NCI-H1092 treated with DMSO at 0.1 percent for 48 hours (cell line): ENCODE results near the gene GAB3.

Experiments used
- DNase-seq: peaks from one replicate; lab custom pipeline; 2025; lab: John Stamatoyannopoulos, UW

The GAB3 gene

DNA sequence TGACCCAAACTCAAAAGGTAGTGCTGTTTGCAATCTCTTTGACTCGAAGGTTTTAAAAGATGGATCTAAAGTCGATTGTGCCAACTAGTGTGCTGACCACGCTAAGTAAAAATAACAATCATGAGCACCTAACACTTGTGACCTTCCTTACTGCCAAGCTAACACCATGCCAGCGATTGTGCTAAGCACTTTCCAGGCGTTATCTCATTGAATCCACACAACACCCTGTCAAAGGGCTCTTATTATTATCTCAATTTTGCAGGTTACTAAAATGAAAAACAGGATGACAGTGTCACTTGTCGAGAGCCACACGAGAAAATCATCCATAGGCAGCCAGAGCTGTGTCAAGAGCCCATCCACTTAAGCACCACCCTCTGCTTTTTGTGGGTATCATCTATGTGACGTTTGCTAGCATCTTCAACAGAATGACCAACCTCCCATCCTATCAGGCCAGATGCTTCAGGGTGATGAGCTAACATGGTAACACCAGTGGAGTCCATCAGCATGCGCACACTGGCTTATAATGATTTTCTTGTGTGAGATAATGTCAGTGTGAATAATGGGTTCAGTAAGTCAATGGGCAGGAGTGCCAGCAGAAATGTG lies 893 bp upstream of the GAB3 start:
- DNase-seq, result no peak

DNA sequence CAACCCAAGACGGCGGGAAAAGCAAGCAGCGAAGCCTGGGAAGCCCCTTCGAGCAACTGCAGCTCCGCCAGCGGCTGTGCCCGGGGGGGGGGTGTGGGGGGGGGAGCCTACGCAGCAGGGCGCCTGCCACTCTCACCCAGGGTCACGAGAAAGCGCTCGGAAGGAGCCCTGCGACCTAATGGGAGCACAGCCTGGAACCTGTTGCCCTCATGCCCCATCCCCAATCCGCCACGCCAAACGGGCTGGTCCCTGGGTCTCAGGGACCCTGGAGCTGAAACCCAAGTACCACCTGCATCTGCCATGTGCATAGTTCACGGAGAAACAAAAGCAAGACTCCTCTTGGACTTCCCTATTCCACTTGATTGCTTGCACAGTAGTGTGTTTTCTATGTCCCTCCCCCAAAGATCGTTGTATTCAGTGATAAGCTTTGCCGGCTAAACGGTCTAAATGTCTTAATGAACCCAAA lies 359 bp upstream of the GAB3 start:
- DNase-seq, result peak; percentile 13

DNA sequence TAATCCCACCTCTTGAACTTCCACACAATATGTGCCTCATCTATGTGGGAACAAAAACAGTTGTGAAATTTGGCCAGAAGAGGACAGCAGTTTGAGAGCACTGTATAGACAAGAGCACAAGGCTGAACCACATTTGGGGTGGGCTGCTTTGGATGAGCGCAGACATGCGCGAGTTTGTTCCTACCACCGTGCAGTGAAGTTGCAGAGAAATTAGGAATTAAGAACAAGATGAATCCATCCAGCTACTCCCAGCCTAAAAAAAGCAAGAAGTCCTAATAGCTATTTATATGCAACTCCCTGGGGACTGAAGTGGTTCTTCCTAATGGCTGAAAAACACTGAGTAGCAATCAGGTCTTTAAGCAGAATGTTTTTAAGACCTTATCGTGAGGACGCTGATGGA lies 1.0 kb downstream of the GAB3 start:
- DNase-seq, result no peak

DNA sequence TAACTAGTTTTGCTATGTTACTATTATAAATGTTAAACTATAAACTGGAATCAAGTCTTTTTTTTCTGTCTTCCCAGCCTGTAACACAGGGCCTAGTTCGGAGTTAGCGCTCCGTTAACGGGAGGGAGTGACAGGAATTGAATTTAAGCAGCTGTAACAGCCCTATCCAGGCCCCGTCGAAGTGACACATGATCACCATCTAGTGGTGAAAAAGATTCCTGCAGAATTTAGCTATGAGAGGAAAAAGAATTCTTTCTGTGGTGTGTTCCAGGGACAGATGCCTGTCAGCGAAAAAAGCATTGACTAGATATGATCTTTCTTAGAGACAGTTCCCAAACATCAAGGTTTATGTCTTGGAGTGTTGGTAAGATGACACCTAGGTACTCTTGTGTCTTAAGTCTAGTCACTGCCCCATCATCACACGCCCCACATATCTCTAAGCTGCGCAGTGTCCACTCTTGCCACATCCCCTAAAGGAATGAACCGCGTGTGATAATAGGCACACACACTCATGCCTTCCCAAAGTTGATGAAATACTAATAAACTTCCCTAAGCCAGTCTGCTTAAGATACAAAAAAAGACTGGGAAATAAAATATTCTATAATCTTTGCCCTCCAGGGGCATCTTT lies 2.1 kb downstream of the GAB3 start:
- DNase-seq, result peak; percentile 69

DNA sequence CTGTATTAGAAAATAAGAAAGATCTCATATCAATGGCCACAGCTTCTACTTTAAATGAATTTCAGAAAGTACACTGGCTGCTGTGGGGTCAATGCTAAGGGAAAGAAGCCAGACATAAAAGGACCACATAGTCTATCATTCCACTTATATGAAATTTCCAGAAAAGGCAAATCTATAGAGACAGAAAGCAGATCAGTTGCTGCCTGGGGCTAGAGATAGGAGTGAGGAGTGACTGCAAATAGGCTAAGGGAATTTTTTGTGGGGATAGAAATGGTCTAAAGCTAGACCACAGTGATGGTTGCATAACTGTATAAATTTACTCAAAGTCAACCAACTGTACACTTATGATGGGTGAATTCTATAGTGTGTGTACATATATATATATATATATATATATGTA lies 8.3 kb downstream of the GAB3 start:
- DNase-seq, result no peak

DNA sequence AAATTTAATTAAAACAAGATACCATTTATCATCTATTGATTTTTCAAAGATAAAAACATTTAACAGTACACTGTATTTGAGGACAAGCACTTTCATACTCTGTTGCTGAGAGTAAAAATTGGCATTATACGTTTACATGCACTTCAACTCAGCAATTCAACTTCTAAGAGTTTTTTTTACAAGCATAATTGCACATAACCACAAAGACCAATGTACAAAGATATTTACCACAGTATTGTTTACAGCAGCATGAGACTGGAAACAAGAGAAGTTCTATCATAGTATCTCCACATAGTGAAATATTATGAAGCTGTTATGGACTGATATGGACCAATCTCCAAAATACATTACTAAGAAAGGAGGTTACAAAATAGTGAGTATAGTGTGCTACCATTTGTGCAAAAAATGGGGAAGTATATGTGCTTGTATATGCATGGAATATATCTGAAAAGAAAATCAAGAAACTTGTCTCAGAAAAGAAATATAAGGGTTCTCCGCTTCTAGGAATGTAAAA lies 10.9 kb downstream of the GAB3 start:
- DNase-seq, result no peak

DNA sequence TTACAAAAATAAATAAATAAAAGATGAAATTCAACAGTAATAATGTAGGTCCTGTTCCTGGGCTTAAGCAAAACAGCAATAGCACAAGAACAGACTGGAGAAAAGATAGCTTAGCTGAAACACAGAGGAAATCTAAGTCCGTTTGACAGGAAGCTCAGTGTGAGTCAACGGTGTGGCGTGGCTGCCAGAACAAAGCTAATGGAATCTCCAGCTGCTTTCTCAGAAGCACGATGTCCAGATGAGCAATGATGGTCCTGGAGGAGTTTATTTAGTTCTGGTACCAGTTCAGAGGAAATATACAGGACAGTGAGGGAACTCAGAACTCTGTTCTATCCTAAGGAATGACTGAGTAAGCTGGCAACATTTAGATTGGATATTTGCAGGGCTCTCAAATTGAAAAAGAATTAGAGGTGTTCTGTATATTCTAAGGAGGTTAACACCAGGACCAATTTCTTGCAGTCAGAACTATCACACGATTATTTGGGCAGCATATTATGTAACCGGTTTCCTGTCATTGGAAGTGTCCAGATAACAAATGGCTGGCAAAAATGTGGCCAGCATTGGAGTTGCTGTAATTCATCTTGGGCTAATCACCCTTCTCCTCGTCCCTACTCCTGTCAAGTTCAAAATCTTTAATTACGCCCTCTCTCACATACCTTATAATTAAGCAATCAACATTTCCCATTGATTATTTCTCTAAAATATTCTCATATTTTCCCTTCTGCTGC lies 12.7 kb downstream of the GAB3 start:
- no peak for DNase-seq

DNA sequence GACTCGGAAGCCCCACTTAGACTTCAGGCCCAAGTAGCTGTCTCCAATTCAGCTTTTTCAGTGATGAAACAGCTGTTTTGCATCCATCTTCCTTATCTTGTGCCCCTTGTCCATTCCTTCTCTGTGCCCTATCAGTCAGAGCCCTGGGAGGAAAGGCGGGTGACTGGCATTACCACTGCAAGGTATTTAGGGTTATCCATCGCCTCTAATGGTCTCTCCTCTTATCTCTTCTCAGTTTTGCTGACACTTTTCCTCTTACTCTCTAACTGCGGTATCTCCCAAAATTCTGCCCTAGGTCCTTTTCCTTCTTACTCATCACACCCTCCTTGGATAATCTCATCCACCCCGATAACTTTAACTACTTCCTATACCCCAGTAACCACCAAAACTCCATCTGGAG lies 13.7 kb downstream of the GAB3 start:
- DNase-seq, result no peak

DNA sequence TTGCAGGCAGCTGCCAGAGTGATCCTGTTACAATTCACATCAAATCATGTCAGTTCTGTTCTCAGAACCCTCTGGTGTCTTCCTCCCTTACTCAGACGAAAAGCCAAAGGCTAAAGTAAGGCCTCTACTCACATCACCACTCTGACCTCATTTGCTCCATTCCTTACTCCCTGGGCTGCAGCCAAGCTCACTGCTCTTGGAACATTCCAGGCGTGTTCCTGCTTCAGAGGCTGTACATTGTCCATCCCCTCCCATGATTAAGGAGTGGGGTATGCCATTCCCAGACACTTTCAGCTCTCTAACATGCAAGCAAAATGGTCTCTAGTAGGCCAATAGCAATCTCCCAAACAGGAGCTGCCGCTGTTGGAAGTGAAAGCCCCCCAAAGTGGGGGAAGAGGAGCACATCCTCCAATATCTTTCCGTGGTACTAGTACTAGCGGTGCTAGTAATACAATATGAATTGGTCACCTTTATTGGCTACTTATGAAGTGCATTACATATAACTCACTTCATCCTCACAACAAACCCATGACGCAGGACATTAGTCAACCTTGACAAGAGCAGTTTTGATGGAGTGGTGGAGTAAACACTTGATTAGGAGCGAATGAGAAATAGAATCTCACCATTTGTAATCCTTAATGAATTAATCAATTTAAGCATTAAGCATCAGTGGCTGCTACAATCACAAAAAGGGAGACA lies 15.0 kb downstream of the GAB3 start:
- no peak for DNase-seq

DNA sequence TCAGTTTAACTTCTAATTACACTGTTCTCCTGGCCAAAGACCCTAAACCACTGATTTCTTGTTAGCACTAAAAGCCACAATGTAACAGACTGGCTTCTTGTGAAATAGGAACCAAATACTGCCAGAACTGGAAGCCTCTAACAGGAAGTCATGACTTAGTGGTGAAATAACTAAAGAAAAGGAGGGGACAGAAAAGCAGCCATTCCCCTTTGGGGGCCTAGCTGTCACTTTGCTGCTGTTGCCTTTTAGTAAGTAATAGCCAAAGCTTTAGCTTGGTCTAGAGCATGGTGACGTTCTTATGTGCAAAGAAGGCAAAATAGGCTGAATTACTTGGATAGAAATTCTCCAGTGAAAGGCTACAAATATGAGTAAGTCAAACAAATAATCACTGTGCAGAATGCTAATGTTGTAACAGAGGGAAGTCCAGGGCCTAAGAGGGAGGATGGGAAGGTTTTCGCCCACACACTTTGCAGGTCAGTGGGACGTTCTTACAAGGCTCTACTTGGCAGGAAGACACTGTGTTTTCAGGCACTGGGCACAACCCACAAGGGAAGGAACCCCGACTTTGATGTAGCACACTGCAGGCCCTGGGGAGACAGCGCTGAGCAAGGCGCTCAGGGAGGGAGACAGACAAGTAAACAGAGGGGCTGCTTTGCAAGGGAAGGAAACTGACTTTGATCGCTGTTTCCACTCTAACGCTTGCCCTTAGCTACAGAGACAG lies 16.7 kb downstream of the GAB3 start:
- no peak for DNase-seq

DNA sequence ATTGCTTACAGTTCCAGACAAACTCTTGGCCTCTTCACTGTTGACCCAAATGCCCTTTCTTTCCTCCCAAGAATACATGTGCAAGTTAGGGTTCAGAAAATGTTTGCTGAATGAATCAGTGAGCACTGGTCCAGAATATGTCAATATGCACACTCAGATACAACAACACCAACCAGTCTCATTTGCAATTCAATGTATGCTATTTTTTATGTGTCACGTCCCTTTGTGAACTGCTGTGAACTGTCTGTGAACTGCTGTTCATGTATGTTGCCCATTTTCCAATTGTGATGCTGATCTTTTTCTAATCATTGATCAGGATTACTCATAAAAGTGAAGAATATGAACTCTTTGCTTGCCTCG lies 17.8 kb downstream of the GAB3 start:
- DNase-seq, result no peak

DNA sequence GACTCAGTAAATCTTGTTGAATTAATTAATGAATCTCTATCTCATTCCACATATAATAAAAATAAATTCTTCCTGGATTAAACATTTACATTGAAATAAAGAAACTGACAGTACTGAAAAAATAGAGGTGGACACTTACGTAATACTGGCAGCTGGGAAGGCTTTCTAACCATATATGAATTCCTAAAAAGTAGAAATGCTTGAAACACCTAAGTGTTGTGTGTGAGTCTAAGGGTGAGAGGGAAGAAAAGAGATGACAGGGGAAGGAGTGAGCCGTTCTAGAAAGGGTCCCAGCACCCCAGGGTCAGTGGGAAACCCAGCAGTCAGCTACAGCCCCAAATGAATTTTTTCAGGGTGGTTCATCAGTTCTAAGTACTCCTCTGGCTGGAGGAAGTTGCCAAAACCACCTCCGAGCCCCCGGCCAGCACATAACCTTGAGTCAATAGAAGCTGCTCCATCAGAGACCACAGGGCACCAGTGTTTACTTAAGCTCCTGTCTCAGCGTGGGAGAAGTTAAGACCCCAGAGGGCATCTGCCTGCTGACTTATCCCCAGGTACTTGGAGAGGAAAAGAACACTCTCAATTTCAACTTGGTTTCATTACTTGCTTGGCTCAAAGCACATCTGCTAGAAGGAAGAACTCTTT lies 18.3 kb downstream of the GAB3 start:
- DNase-seq, result no peak

DNA sequence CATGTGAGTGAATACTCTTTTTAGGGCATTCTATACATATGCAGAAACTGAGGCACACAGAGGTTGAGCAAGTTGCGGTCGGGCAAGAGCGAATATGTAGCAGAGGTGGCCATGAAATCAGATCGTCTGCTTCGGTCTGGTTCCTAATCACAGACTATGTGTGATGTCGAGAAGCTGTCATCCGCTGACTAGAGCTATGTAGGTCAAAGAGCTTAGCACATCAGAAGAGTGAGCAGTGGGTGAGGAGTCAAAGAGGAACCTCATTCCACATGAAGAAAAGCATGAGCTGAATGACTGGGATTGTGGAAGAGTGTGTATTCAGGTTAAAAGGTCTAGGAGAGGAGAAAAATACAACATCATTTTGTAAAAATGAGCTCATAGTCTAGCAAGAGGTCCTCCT lies 19.0 kb downstream of the GAB3 start:
- no peak for DNase-seq

DNA sequence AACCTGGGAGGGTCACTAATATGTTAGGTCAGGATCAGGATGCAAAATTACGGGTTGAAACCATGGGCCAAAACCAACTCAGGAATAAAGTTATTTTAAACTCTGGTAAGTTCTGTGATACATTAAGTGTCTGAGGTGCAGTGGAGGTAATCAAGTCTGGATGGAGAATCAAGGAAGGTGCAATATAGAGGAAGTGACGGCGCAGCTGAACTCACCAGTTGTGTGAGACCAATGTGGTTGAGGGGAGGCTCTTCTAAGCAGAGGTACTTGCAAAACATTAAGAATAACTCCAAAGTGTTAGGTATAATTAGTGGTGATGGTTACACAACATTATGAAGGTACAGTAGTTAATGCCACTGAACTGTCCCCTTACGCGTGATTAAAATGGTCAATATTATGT lies 19.7 kb downstream of the GAB3 start:
- no peak for DNase-seq

DNA sequence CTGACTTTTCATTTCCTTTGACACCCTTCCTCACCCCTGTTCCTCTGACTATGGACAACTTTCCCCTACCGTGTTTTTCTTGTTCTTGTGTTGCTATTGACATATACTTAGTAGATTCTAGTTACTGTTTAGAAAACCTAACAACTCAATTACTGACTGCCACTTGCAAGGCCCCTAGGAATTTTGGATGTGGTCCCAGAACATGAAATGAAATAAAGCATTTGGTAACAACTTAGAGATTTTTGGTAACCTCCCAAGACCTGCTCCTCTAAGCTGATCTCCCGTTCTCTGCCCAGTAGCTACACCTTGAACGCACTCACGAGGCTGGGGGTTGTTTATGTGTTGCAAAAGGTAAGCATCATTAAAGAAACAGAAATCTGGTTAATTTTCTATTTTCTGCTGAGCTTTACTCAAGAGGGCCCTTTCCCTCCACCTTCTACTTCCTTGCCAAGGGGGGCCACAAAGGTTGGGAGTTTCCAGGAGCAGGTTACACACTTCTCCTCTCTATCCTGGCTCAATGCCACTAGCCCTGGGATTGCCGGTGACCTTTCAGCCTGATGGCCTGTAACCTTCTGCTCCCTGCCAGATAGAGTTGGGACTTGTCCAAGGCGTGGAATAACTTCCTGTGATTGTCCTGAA lies 20.5 kb downstream of the GAB3 start:
- no peak for DNase-seq

DNA sequence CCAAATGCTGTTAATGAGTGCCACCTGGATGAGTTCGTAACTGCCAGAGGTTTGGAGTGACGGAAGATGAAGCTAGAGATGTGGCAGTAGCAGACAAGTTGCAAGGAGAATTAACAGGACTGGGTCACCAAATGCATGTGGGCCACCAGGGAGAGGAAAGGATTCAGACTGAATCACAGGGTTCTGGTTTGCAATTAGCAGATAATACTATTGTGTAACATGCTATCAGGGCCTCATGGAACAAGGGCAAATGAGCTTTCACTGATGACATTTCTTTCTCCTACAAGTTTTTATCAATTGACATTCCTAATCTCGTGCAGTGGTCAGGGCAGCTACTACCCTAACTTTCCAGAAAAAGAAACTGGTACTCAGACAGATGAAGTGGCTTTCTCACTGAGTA lies 21.4 kb downstream of the GAB3 start:
- DNase-seq, result no peak

DNA sequence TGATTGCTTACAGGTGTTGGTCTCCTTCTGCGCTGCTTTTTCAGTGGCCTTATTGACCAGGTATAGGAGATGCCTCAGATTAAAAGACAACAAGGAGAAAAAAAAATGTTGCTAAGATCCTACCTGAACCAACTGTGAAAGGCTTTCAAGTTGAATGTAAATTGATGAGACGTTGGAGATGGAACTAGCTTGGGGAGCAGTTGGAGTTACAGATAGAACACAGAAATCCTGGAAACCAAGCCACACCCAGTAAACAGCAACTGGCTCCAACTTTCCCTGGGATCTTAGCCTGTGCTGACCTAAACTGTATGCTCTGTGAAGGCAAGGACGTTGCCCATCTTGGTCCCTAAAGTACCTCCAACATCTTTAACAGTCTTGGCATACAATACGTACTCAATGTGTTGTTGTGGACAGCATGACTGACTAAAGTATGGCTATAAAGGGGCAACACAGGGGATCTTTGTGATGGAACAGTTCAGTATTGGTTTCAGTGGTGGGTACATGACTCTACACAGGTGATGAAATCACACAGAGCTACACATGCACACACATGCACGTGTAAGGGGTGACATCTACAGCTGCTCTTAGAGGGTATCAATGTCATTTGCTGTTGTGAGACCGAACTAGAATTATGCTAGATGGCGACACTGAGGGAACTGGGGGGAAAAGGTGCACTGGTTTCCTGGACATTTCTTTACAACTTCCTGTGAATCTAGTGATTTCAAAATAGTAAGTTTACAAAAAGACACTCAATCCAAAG lies 22.3 kb downstream of the GAB3 start:
- no peak for DNase-seq

DNA sequence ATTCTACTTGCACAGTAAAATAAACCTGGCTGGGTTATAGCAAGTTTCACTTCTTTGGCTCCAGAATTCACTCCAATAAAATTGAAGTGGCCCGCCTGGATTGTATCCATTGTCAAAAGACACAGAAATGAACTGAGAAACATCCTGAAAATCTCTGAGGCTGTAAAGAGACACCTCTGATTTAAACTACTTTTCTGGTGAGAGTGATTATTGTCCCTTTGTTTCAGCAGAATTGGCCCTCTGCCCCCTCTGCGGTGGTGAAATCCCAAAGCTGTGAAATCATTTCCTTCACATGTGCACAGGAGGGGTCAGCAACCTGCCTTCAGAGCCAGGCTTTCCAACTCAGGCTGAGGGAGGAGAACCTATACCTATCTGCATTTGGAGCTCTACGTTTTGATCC lies 23.0 kb downstream of the GAB3 start:
- no peak for DNase-seq

DNA sequence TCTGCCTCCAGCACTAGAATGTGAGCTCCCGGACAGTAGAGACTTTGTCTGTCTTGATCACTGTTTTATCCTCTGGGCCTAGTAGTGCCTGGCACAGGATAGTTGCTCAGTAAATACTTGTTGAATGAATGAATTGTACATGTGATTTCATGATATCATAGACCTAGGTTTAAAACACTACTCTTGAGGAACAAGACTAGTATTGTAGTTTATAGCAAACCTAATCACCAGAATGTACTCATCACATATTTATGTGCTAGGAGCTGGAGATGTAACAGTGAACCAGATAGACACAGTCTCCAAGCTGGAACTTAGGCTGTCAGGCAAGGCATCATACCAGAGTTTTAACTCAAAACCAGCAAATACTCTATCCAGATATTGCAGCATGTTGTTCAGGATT lies 23.5 kb downstream of the GAB3 start:
- no peak for DNase-seq

DNA sequence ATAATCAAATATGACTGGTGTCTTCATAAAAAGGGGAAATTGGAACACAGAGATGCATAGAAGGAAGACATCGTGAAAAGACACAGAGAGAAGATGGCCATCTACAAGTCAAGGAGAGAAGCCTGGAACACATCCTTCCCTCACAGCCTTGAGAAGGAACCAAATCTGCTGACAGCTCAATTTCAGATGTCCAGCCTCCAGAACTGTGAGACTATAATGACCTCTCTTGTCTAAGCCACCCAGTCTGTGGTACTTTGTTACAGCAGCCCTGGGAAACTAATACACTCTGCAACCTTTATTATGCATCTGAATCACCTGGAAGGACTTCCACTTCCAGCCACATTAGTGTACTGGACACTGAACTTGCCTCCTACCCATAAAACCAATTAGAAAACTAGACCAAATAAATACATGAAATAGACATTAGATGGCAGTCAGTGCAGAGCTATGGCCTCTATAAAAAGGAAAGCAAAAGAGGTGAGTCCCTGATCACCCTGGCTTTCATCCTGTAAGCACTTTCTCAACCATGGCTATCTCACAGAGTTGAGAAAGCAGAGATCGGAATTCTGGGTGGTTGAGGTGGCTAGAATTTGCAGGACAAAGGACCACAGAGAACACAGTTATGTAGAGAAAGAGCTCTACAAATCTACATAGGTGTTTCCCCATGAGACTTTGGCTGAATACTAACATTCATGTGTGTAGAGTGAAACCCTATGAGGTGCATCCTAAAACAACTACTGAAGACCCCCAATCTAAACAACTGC lies 25.7 kb downstream of the GAB3 start:
- DNase-seq, result no peak
